ENCODE results near the gene PTBP3.

- TF ChIP-seq CTCF (IDR thresholded peaks at IDR 0.05; ENCODE audit: insufficient read depth, low read depth, low read length) (no peak), EZH2 (IDR thresholded peaks at IDR 0.05; ENCODE audit: insufficient read depth, low read length) (no peak)
Measured at GRCh38 chr9:112174965-112175795, 158.2 kb downstream of the PTBP3 start, which contains the start of gene SUSD1.

All from astrocyte (in vitro differentiated cells and primary cell).